ENCODE measurements around the gene SLC16A8.
"Not testable (repeated sequence)": the region's sequence is repeated elsewhere in the genome, so short reads cannot be mapped to it uniquely, and the experiment has no call there.

Gene SLC16A8

GRCh38 chr22:38041760-38042487 is 42.1 kb downstream of the SLC16A8 start:
- DNase-seq = no peak

DNA sequence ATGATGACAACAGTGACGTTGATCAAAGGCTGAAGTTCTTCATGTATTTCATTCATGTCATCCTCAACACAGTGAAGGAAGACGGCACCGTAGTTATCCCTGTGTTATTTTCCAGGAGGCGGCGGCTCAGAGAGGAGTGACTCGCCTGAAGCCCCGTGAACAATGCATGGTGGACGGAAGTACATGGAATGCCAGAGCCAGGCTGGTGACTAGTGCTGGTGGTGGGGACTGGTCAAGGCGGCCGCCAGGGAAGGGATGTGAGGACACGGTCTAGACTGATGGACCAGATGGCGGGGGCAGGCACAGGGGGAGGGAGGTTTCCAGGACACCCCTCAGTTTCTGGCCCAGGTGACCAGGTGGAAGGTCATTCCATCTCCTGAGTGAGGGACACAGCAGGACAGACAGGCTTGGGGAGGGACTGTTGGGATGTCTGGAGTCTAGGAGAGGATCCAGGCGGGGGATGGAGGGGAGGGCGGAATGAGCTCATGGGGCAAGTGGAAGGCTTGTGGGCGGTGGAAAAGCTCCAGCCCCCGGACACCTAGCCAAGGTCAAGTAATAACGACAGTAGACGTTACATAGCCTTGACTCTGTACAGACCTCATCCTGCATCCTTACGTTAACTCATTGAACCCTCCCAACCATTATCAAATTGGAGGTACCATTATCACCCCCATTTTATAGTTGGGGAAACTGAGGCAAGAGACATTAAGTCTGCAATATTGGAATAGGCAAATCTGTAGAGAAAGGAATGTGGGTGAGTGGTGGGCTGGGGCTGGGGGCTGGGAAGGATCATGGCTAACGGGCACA is 42.8 kb downstream of the SLC16A8 start:
- no peak for DNase-seq

GRCh38 chr22:38038890-38039812 is 44.8 kb downstream of the SLC16A8 start:
- DNase-seq = no peak

GRCh38 chr22:38038426-38038825 is 45.6 kb downstream of the SLC16A8 start:
- no peak for DNase-seq

GRCh38 chr22:38037367-38038150 is 46.4 kb downstream of the SLC16A8 start:
- DNase-seq = not testable (repeated sequence)

GRCh38 chr22:38036392-38037062 is 47.5 kb downstream of the SLC16A8 start:
- no peak for DNase-seq

DNA sequence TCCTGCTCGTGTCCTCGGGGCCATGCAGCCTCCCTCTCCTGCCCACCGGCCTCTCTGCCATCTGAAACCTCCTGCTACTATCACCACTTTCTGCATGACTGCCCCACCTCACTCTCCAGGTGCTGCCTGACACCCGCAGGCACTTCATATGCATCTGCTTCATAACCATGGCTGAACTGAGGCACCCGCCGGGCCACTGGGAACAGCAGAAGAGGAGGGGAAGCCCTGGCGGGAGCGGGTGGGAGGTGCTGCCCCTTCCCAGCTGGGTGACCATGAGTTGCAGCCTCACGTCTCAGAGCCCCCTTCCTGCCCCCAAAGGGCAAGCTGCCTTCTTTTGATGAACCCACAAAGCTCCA is 48.5 kb downstream of the SLC16A8 start:
- no peak for DNase-seq

GRCh38 chr22:38034884-38035529 is 49.0 kb downstream of the SLC16A8 start:
- DNase-seq = no peak

- DNase-seq = no peak
These were observed 49.6 kb downstream of the SLC16A8 start for GRCh38 chr22:38034278-38034882.

DNA sequence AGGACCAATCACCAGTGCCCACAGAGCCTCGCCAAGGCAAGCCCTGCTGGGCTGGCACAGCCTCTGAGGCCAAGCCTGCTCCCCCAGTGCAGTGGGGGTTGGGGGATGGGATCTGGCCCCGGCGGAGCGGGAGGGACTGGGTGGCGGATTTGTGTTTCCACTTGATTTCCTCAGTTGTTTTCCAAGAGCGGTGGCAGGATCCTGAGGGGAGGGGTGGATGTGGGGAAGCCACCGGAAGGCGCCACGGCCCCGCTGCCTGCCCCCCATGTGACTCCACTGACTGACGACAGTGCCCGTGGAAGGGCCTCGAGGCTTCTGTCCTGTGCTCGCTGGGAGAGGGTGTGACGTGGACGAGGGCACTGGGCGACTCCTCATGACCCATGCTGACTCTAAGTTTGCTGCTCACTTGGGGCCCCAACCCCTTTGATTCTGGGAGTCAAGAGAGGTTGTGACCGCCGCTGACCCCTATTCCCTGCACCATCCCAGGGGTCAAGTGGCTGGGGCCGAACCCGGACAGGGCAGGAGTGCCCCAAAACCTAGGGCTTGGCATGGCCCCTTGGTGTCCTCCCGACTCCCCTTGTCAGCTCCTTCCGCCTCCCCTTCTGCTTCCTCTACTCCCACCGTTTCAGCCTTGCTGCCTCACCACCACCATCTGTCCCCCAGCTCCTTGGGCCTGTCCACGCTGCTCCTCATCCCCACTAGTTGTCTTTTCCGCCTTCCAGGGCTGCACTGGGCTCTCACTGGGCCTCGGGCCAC is 50.3 kb downstream of the SLC16A8 start:
- DNase-seq = no peak

DNA sequence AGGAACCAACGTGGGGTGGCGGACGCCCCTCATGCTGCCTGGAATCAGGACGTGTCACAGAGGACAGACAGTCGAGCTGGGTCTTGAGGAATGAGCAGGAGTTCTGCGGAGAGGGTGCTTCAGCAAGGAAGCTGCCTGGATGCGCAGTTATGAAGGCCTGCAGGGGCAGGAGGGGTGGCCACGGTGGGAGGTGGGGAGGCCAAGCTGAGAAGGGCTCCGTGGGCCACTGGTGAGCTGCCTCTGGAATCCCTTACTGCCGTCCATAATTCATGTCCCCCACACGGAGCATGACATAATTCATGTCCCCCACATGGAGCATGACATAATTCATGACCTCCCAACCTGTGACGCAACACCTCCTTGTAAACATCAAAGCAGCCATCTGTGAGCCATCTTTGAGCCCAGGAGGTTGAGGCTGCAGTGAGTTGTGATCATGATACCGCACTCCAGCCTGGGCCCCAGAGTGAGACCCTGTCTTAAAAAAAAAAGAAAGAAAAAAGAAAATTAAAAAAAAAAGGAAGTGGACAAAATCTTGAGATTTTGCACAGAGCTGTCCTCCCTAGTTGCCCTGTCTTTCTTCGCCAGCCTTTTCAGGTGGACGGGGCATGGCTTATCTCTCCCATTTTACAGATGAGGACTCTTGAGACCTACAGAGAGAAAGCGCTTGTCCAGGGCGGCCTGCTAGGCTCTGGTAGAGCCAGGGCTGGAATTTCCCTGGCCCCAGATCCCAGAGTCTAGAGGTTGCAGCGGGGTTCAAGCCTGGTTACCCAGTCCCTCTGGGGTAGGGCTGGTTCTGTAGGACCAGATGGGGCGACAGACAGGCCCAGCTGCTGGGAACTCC is 51.1 kb downstream of the SLC16A8 start:
- DNase-seq = no peak

DNA sequence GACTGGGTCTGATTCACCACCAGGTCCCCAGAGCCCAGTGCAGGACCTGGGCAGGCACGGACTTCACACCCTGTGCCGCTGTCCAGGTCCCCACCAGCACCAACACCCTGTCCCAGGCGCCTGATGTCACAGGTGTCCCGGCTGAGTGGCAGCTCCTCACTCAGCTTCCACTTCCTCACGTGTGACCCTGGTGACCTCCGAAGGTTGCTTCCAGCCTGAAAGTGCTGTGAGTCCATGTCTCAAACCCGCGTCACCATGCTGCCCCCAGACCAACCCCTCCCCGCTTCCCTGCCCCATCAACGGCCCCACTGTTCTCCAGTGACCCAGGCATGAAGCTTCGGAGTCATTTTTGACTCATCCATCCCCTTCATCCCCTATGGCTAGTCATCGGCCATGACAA is 52.5 kb downstream of the SLC16A8 start:
- DNase-seq = no peak

DNA sequence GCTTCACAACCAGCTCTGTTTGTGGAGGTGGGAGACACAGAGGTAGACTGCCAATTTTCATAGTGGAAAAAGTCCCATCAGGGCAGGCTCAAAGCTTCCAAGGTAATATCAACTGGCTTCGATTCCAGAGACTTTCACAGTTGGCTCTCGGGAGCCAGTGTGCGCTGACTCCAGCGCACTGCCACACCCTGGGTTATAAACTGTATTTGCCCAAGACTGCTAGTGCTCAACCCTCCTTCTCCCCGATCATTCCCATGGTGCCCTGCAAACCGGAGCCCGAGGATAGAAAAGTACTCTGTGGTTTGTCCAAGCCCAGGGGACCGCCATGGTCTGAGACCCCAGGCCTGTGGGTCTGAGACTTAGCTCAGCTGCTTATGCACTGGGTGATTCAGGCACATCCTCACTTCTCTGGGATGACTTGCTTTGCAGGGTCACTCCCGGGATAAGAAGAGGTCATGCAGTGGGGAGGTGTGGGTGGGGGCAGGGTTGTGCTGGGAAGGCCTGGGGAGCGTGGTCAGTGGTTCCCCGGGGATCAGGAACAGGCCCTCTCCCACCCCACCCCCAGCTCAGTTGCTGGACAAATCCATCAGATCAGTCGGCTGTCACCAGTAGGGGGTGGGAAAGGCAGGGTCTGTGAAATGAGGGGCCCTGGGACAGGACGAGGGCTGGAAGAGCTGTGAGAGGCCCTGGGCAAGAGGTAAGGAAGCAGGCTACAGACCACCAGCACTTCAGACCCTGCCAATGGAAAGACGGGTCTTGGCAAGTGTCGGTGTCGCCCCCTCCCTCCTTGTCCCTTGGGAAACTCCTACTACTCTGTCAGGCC is 53.5 kb downstream of the SLC16A8 start:
- DNase-seq = no peak

GRCh38 chr22:38029901-38030300 is 54.1 kb downstream of the SLC16A8 start:
- no peak for DNase-seq

DNA sequence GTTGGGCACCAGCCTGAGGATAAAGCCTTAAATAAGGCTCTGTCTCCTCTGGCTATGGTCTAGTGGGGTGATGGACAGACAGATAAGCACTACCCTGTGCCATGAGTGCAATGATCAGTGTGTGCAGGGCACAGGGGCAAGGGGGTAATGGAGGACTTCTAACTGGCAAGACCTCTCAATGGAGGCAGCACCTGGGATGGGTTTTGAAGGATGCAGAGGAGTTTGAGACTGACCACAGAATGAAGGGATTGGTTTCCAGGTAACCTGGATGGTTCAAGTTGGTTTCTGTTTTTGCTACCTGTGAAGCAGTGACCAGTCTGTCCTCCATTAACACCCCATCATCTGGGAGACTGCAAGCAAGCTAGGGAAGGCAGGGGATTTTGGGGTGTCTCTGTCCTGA is 54.6 kb downstream of the SLC16A8 start:
- no peak for DNase-seq

DNA sequence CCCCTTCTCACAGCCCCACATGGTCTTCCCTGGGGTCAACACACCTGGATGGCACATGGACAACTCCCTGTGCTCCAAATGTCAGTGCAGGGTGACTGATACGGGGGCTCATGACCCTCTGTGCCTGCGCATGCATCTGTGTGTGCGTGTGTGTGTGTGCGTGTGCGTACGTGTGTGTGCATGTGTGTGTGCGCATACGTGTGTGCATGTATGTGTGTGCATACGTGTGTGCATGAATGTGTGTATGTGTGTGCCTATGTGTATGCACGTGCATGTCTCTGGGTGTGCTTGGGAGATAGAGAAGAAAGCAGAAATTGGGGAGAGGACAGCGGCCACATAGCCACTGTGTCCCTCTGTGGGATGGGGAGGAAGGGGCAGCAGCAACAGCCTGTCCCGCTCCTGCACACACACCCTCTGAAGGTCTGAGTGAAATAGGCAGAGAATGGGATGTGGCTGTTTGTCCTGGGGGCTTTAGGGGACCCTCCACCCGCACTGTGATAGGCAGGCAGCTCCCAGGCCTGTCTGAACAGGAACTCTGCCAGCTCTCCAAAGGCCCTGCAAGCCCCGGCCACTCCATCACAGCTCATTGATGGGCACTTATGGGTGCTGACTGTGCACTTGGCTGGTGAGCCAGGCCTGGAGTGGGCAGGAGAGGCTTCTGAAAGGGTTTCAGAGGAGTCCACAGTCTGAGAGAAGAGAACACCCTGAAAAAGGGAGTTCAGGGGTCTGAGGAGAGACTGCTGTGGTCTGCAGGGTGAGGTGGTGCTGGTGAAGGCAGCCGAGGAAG is 55.4 kb downstream of the SLC16A8 start:
- DNase-seq = no peak

All from activated T-cell treated with anti-CD3 and anti-CD28 coated beads for 4 hours (primary cell).